Activated CD4-positive, alpha-beta memory T cell treated with anti-CD3 and anti-CD28 coated beads for 36 hours (primary cell): ENCODE data around the gene CELF2. TPM values are rescaled to one million over a fixed set of nuclear protein-coding genes. Genes with fewer than 3 reads are reported as not detected.
A peak's percentile ranks its signal among the peaks of the same experiment; 100 is the strongest.

Experiments
- CTCF ChIA-PET: fragments of 350-600 bp; sonication (Branson Sonifier 250); formaldehyde crosslinking; loops from one replicate; lab custom pipeline; 2021; ENCODE audit warnings: antibody characterized with exemption, inconsistent platforms; lab: Charles Lee
- POLR2A ChIA-PET: fragments of 350-600 bp; sonication (Branson Sonifier 250); formaldehyde crosslinking; loops from one replicate; lab custom pipeline; 2021; ENCODE audit warnings: antibody characterized with exemption; lab: Charles Lee
- DNase-seq: peaks from one replicate; pipeline ENCODE4 v3.0.0-alpha.2; 2020
- H3K27ac Mint-ChIP-seq: one replicate; pipeline ENCODE4 v1.8.0; 2021; ENCODE audit warnings: mixed read lengths
- H3K27me3 Mint-ChIP-seq: one replicate; pipeline ENCODE4 v1.8.0; 2021; ENCODE audit warnings: mixed read lengths
- H3K36me3 Mint-ChIP-seq: one replicate; pipeline ENCODE4 v1.8.0; 2021; ENCODE audit warnings: mixed read lengths
- H3K4me1 Mint-ChIP-seq: one replicate; pipeline ENCODE4 v1.8.0; 2021; ENCODE audit warnings: low read depth, mixed read lengths
- H3K4me3 Mint-ChIP-seq: one replicate; pipeline ENCODE4 v1.8.0; 2021; ENCODE audit warnings: mild to moderate bottlenecking, mixed read lengths
- H3K9me3 Mint-ChIP-seq: one replicate; pipeline ENCODE4 v1.8.0; 2021; ENCODE audit warnings: mixed read lengths
- intact Hi-C: fragments of 100-400 bp; cut with micrococcal nuclease; formaldehyde crosslinking; loops from one replicate; pipeline ENCODE4 v1.15.1; 2023
- total RNA-seq, 2 experiments: library from RNA; stranded (reverse); gene quantifications; one replicate each; pipeline ENCODE4 v1.2.3, GENCODE V29; 2021

Gene CELF2
- total RNA-seq, 2 experiments from 2014 or later = 109 to 113 TPM

- Mint-ChIP-seq H3K9me3 (no peaks in the 10 kb centered on the region), H3K4me1 (peaks cover 9% of the 10 kb centered on the region), H3K27ac (no peak overlapping the region), H3K27me3 (peaks cover 7% of the 10 kb centered on the region), H3K4me3 (no peak overlapping the region), H3K36me3 (no peaks in the 10 kb centered on the region)
- intact Hi-C loops = no loop called here
- DNase-seq = no peak
- CTCF ChIA-PET = no interaction called here
- POLR2A ChIA-PET = no interaction called here
Observed at GRCh38 chr10:11073410-11073809, 55.7 kb downstream of the CELF2 start.

GRCh38 chr10:11074536-11075267 is 57.0 kb downstream of the CELF2 start:
- CTCF ChIA-PET = no interaction called here
- H3K4me3 Mint-ChIP-seq = no peak overlapping the region

GRCh38 chr10:11076221-11076620 is 58.5 kb downstream of the CELF2 start:
- no peak overlapping the region for H3K27ac Mint-ChIP-seq

More at GRCh38 chr10:11074536-11075267, 57.0 kb downstream of the CELF2 start:
- intact Hi-C loops = no loop called here
- Mint-ChIP-seq H3K27ac (no peak overlapping the region), H3K9me3 (no peaks in the 10 kb centered on the region), H3K36me3 (no peaks in the 10 kb centered on the region), H3K27me3 (peaks cover 9% of the 10 kb centered on the region), H3K4me1 (peaks cover 9% of the 10 kb centered on the region)
- DNase-seq = peak; percentile 12
- POLR2A ChIA-PET = no interaction called here

GRCh38 chr10:11080564-11080984 is 62.9 kb downstream of the CELF2 start:
- ChIA-PET POLR2A (no interaction called here), CTCF (interaction anchor here (1.0 kb wide), 1 partner anchor 45 kb away, joined by 4 read pairs; no protein-coding TSS in a partner anchor)
- intact Hi-C loops = no loop called here
- H3K36me3 Mint-ChIP-seq = no peaks in the 10 kb centered on the region
- H3K4me1 Mint-ChIP-seq = no peaks in the 10 kb centered on the region
- no peaks in the 10 kb centered on the region for H3K9me3 Mint-ChIP-seq
- DNase-seq = no peak
- H3K4me3 Mint-ChIP-seq = no peak overlapping the region
- peaks cover 1% of the 10 kb centered on the region for H3K27me3 Mint-ChIP-seq
- H3K27ac Mint-ChIP-seq = no peak overlapping the region

More at GRCh38 chr10:11076221-11076620, 58.5 kb downstream of the CELF2 start:
- Mint-ChIP-seq H3K4me3 (no peak overlapping the region), H3K9me3 (no peaks in the 10 kb centered on the region), H3K27me3 (peaks cover 4% of the 10 kb centered on the region), H3K4me1 (peaks cover 9% of the 10 kb centered on the region), H3K36me3 (no peaks in the 10 kb centered on the region)
- POLR2A ChIA-PET = no interaction called here
- CTCF ChIA-PET = no interaction called here
- no peak for DNase-seq
- intact Hi-C loops = no loop called here

GRCh38 chr10:11081408-11081807 is 63.7 kb downstream of the CELF2 start:
- H3K4me3 Mint-ChIP-seq = no peak overlapping the region
- no peak overlapping the region for H3K27ac Mint-ChIP-seq
- H3K4me1 Mint-ChIP-seq = no peaks in the 10 kb centered on the region
- no peaks in the 10 kb centered on the region for H3K36me3 Mint-ChIP-seq
- ChIA-PET CTCF (no interaction called here), POLR2A (no interaction called here)
- H3K9me3 Mint-ChIP-seq = no peaks in the 10 kb centered on the region
- DNase-seq = no peak
- intact Hi-C loops = no loop called here
- H3K27me3 Mint-ChIP-seq = peaks cover 1% of the 10 kb centered on the region

- Mint-ChIP-seq H3K4me3 (no peak overlapping the region), H3K27me3 (peaks cover 1% of the 10 kb centered on the region), H3K36me3 (no peaks in the 10 kb centered on the region), H3K27ac (no peak overlapping the region), H3K9me3 (no peaks in the 10 kb centered on the region), H3K4me1 (no peaks in the 10 kb centered on the region)
- ChIA-PET POLR2A (no interaction called here), CTCF (no interaction called here)
- no peak for DNase-seq
- intact Hi-C loops = no loop called here
Observed at GRCh38 chr10:11082526-11082925, 64.9 kb downstream of the CELF2 start.

- H3K27me3 Mint-ChIP-seq = peaks cover 1% of the 10 kb centered on the region
- no peaks in the 10 kb centered on the region for H3K9me3 Mint-ChIP-seq
- H3K4me3 Mint-ChIP-seq = no peak overlapping the region
- no peaks in the 10 kb centered on the region for H3K36me3 Mint-ChIP-seq
- ChIA-PET POLR2A (no interaction called here), CTCF (no interaction called here)
- no peak for DNase-seq
- H3K4me1 Mint-ChIP-seq = no peaks in the 10 kb centered on the region
- intact Hi-C loops = no loop called here
- H3K27ac Mint-ChIP-seq = no peak overlapping the region
Observed at GRCh38 chr10:11083051-11083450, 65.4 kb downstream of the CELF2 start.

- Mint-ChIP-seq H3K27me3 (no peaks in the 10 kb centered on the region), H3K36me3 (no peaks in the 10 kb centered on the region), H3K4me3 (no peak overlapping the region), H3K4me1 (no peaks in the 10 kb centered on the region), H3K9me3 (no peaks in the 10 kb centered on the region), H3K27ac (no peak overlapping the region)
- intact Hi-C loops = no loop called here
- ChIA-PET POLR2A (no interaction called here), CTCF (no interaction called here)
- DNase-seq = no peak
Observed at GRCh38 chr10:11085545-11085944, 67.9 kb downstream of the CELF2 start.

- no peaks in the 10 kb centered on the region for H3K27me3 Mint-ChIP-seq
- DNase-seq = no peak
- ChIA-PET CTCF (no interaction called here), POLR2A (no interaction called here)
- H3K36me3 Mint-ChIP-seq = no peaks in the 10 kb centered on the region
- intact Hi-C loops = no loop called here
- H3K9me3 Mint-ChIP-seq = no peaks in the 10 kb centered on the region
- H3K4me3 Mint-ChIP-seq = no peak overlapping the region
- H3K4me1 Mint-ChIP-seq = peaks cover 3% of the 10 kb centered on the region
- no peak overlapping the region for H3K27ac Mint-ChIP-seq
Observed at GRCh38 chr10:11086177-11086840, 68.6 kb downstream of the CELF2 start.

- Mint-ChIP-seq H3K4me3 (no peak overlapping the region), H3K36me3 (no peaks in the 10 kb centered on the region), H3K27ac (no peak overlapping the region), H3K9me3 (no peaks in the 10 kb centered on the region), H3K27me3 (no peaks in the 10 kb centered on the region), H3K4me1 (peaks cover 12% of the 10 kb centered on the region)
- POLR2A ChIA-PET = no interaction called here
- intact Hi-C loops = no loop called here
- CTCF ChIA-PET = no interaction called here
- DNase-seq = no peak
Observed at GRCh38 chr10:11087372-11087771, 69.7 kb downstream of the CELF2 start.

- intact Hi-C loops = no loop called here
Observed at GRCh38 chr10:11088709-11089108, 71.0 kb downstream of the CELF2 start.

GRCh38 chr10:11089272-11089671 is 71.6 kb downstream of the CELF2 start:
- Mint-ChIP-seq H3K4me1 (peaks cover 12% of the 10 kb centered on the region), H3K4me3 (no peak overlapping the region), H3K27ac (no peak overlapping the region), H3K9me3 (no peaks in the 10 kb centered on the region), H3K36me3 (no peaks in the 10 kb centered on the region), H3K27me3 (no peaks in the 10 kb centered on the region)
- ChIA-PET CTCF (no interaction called here), POLR2A (no interaction called here)
- DNase-seq = no peak
- intact Hi-C loops = no loop called here

More at GRCh38 chr10:11088709-11089108, 71.0 kb downstream of the CELF2 start:
- H3K36me3 Mint-ChIP-seq = no peaks in the 10 kb centered on the region
- DNase-seq = no peak
- no peak overlapping the region for H3K27ac Mint-ChIP-seq
- peaks cover 12% of the 10 kb centered on the region for H3K4me1 Mint-ChIP-seq
- no peaks in the 10 kb centered on the region for H3K9me3 Mint-ChIP-seq
- ChIA-PET CTCF (no interaction called here), POLR2A (no interaction called here)
- no peaks in the 10 kb centered on the region for H3K27me3 Mint-ChIP-seq
- no peak overlapping the region for H3K4me3 Mint-ChIP-seq
